ENCODE data around the gene SPI1. TPM values are rescaled to one million over a fixed set of nuclear protein-coding genes. Genes with fewer than 3 reads are reported as not detected.
A peak's percentile ranks its signal among the peaks of the same experiment; 100 is the strongest.

The SPI1 gene
- polyA plus RNA-seq, 1 donor = 3.4 TPM

DNA sequence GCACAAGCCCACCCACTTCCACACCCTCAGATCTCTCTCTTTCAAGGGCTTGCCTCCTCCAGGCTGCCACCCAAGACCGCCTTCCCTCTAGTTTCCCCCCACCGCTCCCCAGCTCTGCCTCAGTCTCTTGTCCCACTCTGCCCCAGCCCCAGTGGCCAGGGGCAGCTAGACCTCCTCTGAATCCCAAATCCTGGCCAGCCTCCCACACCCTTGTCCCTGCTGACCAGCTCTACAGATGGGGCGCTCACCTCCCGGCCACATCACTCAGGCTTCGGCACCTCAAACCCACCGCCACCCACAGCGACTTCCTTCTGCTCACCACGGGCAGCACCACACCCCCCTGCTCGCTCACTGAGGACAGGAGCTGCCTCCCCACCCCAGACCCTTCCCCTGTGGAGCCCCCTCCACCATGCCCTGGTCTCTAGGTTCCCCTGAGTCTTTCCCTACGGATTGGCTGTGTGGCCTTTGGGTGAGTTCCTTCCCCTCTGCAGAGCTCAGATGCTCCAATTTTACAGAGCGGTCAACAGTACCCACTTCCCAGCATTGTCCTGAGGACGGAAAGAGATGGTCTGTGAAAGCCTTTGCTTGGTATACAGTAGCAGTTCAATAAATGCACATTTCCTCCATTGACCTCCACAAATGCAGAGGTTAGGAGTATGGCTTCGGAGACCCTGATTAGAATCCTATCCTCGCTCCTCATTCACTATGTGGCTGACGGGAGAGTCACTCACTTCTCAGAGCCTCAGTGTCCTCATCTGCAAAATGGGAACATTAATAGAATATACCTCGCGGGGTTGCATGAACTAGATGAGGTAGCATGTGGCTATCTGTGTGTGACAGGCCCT is 11.5 kb upstream of the SPI1 start:
- no peak for DNase-seq

DNA sequence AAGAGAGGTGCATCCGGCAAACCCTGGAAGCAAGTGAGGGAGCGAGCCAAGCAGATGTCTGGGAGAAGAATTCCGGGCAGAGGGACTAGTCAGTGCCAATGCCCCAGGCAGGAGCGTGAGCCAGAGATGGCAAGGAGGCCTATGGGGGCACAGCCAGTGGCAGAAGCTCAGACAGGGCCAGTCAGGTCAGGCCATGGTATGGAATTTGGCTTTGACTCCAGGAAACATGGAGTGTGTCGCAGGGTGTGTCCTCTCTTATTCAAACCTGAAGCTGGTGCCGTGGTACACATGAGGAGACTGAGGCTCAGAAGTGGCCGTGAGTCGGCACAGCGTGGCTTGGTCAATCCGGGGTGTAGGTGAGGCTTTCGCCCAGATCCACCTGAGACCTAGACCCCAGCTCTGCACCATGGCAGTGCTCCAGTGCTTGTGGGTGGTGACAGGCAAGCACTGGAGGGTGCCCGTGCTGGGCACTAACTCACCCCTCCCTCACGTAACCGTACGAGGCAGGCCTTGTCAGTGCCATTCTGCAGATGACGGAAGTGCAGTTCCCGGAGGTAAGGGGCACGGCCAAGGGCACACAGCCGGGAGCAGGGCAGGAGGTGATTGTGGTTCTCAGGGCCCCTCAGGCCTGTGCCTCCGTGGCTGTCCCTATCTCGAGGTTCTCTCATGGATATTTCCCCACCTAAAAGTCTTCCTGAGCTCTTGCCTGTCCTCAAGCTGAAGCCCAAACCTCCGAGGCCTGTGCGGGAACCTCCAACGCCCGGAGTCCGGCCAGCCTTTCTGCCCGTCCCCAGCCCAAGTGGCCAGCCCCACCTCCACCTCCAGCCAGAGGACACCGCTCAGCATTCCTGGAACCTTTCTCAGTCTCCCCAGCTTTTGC is 10.6 kb upstream of the SPI1 start:
- no peak for DNase-seq

DNA sequence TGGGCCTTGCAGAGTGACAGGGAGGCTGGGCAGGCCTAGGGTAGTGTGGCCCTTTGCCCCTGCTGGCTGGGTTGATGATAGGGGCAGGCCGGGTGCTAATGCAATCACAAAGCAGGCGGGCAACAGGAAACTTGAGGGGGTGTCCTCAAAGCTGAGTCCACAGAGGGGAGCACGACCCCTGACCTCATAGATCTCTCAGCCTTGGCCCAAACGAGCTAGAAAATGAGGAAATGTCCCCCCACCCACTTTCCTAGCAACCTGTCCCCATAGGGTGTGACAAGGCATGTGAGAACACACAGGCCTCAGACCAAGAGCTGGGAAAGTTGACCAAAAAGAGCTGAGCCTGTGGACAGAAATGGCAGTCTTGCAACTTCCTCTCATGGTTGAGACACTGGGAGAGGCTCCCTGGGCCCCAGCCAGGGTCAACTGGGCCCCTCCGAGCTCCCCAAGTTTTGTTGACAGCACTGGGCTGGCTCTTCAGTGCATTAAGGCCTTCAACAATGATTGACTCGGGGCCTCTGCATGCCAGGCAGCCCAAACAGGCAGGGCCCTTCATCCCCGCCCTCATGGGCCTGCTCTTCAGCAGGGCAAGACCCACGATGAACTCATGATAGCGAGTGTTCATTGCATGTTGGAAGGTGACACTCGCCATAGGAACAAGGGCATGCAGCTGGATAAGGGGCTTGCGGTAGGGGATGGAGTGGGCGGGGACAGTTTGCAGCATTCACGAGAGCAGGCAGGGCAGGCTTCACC is 9.8 kb upstream of the SPI1 start:
- DNase-seq = no peak

DNA sequence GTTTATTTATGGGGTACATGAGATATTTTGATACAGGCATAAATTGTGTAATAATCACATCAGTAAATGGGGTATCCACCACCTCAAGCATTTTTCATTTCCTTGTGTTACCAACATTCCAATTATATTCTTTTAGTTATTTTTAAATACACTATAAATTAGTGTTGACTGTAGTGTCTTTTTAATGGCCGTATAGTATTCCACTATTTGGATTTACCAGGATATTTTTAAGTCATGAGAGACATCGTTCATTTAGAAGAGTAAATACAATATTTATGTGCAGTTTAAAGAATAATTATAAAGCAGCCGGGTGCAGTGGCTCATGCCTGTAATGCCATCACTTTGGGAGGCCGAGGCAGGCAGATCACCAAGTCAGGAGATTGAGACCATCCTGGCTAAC is 6.2 kb upstream of the SPI1 start:
- no peak for DNase-seq

DNA sequence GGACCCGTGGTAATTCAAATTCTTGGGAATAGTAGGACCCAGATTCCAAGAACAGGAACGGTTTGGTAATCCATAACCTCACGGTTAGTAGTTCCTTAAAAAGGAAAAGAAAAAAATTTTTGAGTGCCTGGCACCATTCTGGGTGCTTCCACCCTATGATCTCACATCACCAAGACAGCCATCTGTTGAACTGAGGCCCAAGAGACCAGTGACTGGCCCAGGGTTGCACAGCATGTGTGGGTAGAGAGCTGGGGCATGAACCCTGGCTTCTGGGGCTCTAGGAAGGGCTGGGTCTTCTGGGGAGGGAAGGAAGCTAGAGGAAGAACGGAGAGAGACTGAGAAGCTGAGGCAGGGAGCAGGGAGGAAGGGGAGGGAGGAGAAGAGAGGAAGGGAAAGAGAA is 4.7 kb upstream of the SPI1 start:
- no peak for DNase-seq

DNA sequence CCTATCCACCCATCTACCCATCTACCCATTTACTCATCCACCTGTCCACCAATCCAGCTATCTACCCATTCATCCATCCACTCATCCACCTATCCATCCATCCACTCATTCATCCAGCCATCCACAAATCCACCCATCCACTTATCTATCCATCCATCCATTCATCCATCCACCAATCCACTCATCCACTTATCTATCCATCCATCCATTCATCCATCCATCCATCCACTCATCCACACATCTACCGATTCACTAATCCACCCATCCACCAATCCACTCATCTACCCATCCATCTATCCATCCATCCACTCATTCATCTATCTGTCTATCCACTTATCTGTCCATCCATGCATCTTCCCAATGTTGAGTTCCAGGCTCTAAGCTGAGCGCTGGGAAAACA is 1.7 kb upstream of the SPI1 start:
- DNase-seq = no peak

DNA sequence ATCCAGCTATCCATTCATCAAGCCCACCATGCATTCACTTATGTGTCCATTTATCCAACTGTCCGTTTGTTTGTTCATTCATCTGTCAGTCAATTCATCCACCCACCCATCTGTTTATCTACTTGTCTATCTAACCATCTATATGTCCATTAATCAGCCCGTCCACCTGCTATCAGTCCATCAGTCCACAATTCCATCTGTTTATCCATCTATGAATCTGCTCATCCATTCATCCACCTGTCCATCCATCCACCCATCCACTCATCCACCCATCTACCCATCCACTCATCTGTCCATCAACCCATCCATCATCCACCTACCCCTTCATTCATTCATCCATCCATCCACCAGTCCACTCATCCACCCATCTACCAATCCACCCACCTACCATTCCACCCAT is 970 bp upstream of the SPI1 start:
- DNase-seq = no peak

DNA sequence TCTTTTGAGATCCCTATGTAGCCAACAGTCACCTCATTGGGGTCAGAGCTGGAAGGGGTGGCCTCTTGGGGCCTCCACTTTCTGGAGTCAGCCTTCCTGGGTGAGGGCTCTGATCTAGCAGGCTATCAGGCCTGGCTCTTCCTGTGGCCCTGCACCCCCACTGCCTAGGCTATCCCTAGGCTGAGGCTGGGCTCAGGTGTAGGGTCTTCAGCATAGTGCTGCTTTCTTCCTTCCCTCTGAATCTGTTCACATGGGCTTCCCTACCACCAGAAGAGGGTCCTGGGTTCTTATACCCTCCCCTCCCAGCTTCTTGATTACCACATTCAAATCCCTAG is 456 bp upstream of the SPI1 start:
- no peak for DNase-seq

DNA sequence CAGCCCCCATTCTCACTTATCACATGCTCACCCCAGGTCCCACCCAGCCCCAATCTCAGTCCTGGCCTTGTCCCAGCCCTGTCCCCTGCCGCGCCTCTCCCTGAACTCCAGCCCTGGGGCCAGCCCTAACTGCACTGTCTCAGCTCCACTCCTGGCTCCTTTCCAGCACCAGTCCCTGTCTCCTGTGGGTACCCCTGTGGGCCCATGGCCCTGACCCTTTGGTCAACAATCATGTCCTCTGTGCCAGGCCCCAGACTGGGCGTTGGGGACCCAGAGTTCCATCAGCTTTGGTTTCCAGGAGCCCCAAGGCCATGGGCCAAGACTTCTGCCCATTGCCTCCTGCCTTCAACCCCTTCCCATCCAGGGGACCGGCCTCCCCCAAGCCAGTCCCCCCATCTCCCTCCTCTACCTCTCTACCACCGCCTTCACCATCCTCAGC is 757 bp downstream of the SPI1 start:
- DNase-seq = no peak

DNA sequence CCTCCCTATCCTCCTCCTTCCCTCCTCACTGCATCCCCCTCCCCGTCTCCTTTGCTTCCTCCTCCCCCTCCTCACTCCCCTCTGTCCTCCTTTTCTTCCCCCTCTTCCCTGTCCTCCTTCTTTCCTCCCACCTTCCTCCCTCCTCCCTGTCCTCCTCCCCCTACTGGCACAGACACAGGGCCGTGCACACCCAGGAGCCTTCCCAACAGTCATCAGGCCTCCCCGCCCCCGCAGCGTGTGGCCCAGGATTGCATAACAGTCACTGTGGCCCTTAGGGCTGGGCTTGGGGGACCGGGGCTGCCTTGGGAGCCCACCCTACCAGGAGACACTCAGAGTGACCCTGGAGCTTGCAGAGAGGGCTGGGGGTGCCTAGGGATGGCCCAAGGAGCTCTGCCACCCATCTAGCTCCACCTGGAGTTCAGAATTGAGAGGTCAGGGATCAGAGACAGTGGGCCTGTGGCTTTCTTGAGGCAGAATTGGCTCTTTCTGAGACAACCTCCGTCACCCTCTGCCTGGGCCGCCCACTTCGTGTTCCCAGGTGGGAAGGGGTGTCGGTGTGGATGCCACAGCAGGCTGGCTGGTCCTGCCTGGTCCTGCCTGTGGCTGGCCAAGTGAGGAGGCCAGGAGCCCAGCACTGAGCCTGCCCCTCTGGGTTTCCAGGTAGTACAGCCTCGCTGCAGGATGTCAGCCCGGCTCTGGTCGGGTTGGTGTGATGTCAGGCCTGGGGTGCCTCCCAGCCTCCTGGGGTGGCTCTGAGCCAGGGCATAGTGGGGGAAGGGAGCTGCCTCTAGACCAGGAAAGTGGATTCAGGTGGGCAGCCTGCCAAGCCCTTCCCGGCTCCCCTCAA is 1.6 kb downstream of the SPI1 start:
- no peak for DNase-seq

DNA sequence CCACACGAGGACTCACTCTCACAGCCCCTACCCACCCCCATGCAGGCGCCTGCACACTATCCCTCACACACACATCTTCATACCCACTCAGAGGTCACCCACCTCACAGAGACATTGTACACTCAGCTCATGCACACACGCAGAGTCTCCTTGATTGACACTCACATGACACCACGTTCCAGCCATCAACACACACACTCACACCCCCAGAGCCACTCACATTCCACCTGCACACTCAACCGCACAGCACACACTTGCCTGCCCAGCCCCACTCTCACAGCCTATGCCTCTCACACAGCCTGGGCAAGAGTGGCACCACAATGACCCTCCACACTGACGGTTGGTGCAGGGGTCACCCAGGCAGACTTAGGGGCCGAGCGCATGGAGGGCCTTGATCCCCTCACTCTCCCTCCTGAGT is 2.2 kb downstream of the SPI1 start:
- no peak for DNase-seq

DNA sequence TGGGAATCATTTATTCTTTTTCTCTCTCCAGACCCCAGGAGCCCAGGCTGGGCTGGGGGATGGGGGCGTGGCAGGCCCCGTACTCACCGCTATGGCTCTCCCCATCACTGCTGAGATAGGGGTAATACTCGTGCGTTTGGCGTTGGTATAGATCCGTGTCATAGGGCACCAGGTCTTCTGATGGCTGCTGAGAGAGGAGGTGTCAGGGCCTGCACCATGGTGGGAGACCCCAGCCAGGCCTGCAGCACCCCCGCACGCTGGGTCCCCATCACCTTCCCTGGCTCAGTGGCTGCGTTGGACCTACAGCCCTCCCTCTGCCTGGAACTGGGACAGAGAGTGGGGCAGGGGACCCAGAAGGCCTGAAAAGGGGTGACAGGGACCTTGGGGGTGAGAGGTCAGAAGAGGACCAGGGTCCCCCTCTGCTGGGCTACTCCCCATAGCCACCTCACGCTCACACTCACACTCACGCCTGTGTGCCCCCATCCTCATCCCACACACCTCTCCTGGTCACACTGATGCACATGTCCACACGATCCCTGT is 2.7 kb downstream of the SPI1 start:
- DNase-seq = no peak

DNA sequence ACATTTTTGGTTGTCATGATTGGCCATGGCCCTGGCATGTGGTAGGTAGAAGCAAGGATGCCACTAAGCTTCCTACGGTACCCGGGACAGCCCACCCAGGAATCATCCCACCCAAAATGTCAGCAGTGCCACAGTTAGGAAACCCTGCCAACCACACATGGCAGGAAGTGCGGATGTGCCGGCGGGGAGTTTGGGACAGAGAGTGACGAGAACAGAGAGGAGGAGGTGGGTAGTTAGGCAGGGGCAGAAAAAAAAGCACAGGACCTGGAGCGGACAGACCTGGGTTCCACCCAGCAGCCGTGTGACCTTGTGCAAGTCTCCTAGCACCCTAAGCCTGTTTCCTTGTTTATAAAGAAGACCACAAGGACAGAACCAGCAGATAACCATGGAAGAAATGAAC is 3.3 kb downstream of the SPI1 start:
- no peak for DNase-seq

DNA sequence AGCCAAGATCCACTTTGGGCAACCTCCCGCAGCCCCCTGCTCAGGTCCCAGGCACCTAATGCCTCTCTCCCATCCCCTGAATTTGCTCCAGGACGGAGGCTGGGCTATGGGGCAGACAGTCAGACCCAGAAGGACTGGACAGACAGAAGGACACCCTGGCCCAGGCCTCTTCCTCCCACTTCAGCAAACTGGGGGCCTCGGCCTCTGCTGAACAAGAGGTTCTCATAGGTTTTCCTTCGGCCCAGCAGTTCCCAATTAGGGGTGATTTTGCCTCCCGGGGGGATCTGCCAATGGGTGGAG is 3.7 kb downstream of the SPI1 start:
- no peak for DNase-seq

DNA sequence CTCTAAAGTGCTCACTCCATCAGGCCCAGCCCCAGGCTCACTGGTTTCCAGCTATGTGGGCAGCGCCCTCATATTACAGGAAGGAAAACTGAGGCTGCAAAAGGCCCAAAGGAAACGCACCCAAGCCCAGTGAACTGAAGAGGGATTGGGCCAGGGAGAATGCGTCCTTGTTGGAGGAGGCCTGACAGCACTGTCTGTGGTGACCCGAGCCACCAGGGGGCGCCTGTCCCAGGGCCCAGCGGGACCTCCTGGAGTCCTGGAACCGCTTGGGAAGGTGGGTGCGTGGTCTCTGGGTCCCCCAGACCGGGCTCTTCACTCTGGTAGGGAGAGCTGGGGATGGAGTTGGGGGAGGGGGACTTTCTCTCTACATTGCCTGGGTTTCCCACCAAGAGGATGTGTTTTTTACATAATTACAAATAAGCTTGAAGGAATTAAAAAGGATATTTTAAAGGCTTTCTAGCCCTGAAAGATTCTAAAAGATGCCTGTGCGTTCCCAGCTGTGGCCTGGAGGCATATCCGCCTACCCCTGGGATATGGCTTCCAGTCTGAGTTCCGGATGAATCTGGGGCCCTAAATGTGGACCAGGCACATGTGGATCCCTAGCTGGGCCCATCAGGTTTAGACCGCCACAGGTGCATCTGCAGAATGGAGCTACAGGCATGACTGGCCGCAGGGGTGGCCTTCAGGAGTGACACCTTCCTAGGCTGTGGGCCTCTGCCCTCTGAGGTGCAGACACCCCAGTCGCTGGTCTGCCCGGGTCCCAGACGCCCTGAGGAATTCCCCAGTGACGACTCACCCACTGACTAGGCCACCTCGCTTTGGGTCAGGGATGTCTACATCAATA is 4.2 kb downstream of the SPI1 start:
- peak; percentile 61 for DNase-seq

DNA sequence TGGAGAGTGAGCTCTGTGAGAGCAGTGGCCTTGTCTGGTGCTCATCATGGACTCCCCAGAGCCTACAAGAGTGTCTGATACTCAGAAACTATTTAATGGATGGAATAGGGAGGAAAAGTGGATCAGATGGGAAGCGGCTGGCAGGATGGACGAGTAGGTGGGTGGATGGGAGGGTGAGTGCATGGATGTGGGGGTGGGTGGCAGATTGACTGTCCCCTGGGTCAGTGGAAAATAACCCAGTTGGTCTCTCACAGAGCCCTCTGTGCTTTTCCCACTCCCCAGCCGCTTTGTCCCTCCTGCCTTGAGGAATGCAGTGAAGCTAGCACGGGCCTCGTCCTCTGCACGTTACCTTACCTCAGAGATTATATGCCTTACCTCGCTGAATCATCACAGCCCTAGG is 5.9 kb downstream of the SPI1 start:
- DNase-seq = no peak

DNA sequence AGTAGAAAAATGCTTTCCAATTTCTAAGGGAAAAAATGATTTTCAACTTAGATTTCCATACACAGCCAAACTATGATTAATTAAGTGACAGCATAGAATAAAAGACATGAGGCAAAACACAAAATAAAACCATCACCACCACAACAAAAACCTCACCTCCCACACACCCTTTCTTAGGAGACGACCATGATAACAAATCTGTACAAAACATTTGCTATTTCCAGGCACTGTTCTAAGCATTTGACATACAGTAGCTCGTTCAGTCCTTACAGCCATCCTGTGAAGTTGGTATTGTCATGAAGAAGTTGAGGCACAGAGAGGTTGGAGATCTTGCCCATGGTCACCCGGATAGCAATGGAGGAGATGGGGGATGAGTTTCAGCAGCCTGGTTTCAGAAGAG is 8.7 kb downstream of the SPI1 start:
- DNase-seq = no peak

DNA sequence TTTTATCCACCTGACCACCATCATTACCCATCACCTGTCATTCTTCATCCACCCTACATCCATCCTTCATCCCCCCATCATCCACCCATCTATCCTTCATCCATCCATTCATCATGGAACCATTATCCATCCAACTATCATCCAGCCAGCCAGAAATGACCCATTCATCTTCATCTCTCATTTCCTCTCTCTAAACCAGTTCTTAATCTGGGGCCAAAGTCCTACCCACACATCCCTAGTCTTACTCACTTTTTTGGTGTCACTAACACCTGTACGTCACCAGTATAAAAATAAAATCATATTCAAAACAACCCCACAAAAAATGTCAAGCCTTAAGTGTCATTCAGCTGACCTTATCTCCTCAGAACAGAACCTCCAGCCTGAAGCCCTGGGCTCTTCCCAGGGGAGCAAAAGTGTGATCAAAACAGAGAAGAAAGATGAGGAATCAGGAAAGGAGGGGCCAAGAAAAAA is 12.3 kb downstream of the SPI1 start:
- DNase-seq = no peak

DNA sequence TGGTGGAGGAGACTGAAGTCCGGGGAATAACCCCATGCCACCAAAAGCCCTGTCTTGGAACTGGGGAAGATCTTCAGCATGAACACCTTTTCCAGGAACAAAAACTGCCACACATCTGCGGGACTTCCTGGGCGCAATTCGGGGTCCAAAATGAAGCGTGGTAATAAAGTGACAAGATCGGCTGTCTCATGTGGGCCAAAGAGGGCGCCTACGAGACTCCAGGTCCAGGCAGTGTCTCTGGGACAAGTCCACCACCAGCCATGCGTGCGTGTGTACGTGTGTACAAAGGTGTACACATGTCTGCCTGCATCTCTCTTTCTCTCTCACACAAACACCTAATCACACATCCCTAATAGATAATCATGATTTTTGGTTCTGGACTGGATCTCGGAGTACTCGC is 16.9 kb downstream of the SPI1 start:
- no peak for DNase-seq

DNA sequence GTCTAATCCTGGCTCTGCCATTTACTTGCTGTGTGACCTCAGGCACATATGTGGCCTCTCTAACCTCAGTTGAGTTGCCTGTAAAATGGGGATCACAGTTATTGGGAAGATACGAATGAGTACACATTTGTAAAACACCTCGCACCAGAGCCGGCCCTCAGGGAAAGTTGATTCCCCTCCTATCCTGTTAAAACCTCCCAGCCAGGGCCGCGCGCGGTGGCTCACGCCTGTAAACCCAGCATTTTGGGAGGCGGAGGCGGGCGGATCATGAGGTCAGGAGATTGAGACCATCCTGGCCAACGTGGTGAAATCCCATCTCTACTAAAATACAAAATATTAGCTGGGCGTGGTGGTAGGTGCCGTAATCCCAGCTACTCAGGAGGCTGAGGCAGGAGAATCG is 18.0 kb downstream of the SPI1 start:
- DNase-seq = no peak

DNA sequence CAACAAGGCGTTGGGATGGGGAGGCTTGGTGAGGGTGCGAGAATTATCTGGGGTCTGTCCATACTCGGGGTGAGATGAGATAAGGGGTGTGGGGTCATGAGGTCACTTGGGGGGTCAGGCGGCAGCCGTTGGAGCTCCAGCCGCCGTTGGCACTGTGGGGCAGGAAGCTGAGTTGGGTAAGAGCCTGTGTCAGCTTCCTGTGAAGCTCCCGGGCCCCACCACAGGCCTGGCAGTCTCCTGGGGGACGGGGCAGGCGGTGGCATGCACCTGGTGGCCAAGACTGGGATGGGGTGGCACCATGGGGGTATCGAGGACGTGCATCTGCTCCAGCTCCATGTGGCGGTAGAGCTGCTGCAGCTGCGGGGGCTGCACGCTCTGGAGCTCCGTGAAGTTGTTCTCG is 18.8 kb downstream of the SPI1 start:
- DNase-seq = no peak

All from left kidney (tissue), 2 donors.